ENCODE data around the gene ZNF518B.

The ZNF518B gene, protein sequence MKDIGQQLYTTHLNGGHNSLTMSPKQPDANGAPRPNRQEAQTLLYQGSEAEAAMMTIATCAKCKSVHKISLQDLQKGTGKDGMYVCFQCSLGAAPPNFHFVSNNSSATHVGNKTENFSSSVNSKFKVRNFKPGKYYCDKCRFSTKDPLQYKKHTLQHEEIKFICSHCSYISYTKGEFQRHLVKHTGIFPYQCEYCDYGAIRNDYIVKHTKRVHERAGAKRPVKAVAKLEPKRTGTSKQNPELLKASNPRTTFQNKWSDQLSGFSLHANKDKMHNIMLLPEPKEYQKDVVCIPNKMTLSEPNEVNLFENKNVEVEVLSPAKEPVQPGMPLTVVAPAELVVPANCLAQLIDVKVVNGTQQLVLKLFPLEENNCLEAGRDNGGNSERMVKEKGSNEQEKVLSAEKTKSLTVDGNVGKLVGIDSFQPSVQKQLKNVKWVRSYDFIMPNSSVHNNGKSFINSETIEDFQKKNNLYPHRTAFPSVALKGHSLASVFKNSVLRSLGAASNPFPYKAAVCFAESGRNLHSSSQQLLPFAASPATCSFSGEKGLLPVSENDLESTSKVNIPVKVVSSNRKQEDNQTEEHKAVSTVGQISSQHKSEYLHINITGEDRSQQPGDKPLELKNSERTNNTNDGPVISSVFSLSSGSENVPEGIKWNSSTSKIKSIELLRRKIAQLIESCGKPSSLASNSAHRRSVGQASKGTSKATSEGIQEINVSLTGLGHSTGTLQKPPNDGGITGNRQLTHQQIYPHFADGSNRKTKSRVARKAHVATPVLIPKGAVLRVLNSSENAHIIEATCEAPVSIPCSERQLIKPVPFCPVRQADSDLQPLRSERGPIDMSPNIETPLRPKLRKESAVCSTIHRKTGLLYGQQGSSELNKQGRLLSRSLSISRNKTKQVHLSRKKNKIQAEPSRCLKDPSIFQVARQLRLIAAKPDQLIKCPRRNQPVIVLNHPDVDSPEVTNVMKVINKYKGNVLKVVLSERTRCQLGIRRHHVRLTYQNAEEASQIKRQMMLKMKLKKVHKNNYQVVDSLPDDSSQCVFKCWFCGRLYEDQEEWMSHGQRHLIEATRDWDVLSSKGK

DNA sequence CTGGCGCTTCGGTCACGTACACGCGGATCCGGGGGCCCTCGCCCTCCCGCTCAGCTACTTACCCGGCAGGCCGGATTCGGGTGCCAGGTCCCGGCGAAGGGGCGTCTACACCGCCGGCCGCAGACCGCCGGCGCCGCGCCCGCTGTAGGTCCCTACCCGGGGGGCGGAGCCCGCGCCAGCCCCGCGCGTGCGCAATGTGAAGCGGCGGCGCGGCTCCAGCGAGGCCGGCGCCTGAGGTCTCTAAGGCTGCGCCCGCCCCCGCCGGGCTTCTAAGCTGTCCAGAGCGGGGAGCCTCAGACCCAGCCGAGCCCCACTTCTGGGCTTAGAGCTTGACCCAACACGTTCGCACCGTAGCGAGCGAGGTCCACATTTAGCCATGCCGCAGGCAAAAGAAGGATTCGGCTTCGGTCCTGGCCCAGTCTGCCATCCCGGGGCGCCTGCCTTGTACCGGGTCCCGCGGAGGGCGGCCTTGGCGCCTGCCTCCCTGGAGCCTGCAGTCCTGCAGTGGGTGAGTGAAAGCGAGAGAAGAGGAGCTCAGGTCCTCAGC lies at the start of gene ZNF518B:
TSS of gene ZNF518B (minus strand) at position 172 of the 547 bp plus-strand sequence. CDS start 11,098 bp downstream, outside the sequence.
- no peaks in the 10 kb centered on the region for H3F3A ChIP-seq (ENCODE audit: low read depth)
- no peaks in the 10 kb centered on the region for H3K9me2 ChIP-seq (replicated peaks; ENCODE audit: low read depth, low read length)
- peak within 1 kb of the TSS; percentile 94 for H2AFZ ChIP-seq (ENCODE audit: low read length)
- H3K4me1 ChIP-seq (ENCODE audit: insufficient read depth, low read length, poor library complexity, severe bottlenecking), result peaks cover 30% of the 10 kb centered on the region
- no peaks in the 10 kb centered on the region for H3K27me3 ChIP-seq (ENCODE audit: insufficient read depth, low read length, poor library complexity, severe bottlenecking)
- H3K9ac ChIP-seq (ENCODE audit: low read depth, low read length, poor library complexity, severe bottlenecking), result peak within 1 kb of the TSS; percentile 73
- peak within 1 kb of the TSS; percentile 86 for H3K4me3 ChIP-seq (ENCODE audit: low read length, poor library complexity, severe bottlenecking)
- H3K79me2 ChIP-seq (ENCODE audit: insufficient read depth, low read length), result peaks cover 29% of the 10 kb centered on the region
- H3K36me3 ChIP-seq (ENCODE audit: insufficient read depth, low read length), result peaks cover 6% of the 10 kb centered on the region; the same call in 1 of the 2 replicates
- H3K9me3 ChIP-seq (ENCODE audit: insufficient read depth, low read depth, low read length), result no peaks in the 10 kb centered on the region
- no peak for TF ChIP-seq EZH2phosphoT487 (IDR thresholded peaks at IDR 0.05; ENCODE audit: borderline replicate concordance)
- TF ChIP-seq, protein P1, sequence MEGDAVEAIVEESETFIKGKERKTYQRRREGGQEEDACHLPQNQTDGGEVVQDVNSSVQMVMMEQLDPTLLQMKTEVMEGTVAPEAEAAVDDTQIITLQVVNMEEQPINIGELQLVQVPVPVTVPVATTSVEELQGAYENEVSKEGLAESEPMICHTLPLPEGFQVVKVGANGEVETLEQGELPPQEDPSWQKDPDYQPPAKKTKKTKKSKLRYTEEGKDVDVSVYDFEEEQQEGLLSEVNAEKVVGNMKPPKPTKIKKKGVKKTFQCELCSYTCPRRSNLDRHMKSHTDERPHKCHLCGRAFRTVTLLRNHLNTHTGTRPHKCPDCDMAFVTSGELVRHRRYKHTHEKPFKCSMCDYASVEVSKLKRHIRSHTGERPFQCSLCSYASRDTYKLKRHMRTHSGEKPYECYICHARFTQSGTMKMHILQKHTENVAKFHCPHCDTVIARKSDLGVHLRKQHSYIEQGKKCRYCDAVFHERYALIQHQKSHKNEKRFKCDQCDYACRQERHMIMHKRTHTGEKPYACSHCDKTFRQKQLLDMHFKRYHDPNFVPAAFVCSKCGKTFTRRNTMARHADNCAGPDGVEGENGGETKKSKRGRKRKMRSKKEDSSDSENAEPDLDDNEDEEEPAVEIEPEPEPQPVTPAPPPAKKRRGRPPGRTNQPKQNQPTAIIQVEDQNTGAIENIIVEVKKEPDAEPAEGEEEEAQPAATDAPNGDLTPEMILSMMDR (conservative IDR thresholded peaks at IDR 0.05; ENCODE audit: low read length), result no peak
- H4K20me1 ChIP-seq (ENCODE audit: insufficient read depth, low read length, poor library complexity, severe bottlenecking), result peaks cover 14% of the 10 kb centered on the region
- H3K4me2 ChIP-seq (ENCODE audit: low read depth, low read length, poor library complexity, severe bottlenecking), result peak within 1 kb of the TSS; percentile 96

DNA sequence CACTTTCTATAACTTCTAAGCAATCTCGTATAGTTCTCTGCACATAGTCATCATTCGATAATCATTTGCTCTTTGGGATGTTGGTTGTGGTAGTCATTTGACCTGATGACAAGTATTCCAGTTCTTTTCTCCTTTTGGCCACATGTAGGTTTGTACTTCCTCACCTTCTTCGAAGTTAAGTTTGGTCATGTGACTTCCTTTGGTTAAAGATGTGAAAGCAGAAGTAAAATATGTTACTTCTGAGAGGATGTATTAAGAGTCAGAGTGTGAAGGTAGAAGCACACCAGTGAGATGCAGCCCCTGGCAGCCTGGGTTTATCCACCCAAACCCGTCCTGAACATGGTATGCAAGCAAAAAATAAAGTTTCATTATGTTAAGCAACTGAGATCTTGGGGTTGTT lies 48.9 kb upstream of the ZNF518B start:
- TF ChIP-seq, protein P1 (conservative IDR thresholded peaks at IDR 0.05; ENCODE audit: low read length), result no peak
- TF ChIP-seq EZH2phosphoT487 (IDR thresholded peaks at IDR 0.05; ENCODE audit: borderline replicate concordance), result no peak
- H3K36me3 ChIP-seq (ENCODE audit: insufficient read depth, low read length), result no peaks in the 10 kb centered on the region
- no peak overlapping the region for H2AFZ ChIP-seq (ENCODE audit: low read length)
- no peaks in the 10 kb centered on the region for H3K27me3 ChIP-seq (ENCODE audit: insufficient read depth, low read length, poor library complexity, severe bottlenecking)
- H3K9ac ChIP-seq (ENCODE audit: low read depth, low read length, poor library complexity, severe bottlenecking), result no peak overlapping the region
- peaks cover 7% of the 10 kb centered on the region; the same call in 1 of the 2 replicates for H3K9me3 ChIP-seq (ENCODE audit: insufficient read depth, low read depth, low read length)
- no peaks in the 10 kb centered on the region for H3F3A ChIP-seq (ENCODE audit: low read depth)
- no peaks in the 10 kb centered on the region for H3K79me2 ChIP-seq (ENCODE audit: insufficient read depth, low read length)
- no peak overlapping the region for H3K4me3 ChIP-seq (ENCODE audit: low read length, poor library complexity, severe bottlenecking)
- no peak overlapping the region for H3K4me2 ChIP-seq (ENCODE audit: low read depth, low read length, poor library complexity, severe bottlenecking)
- no peaks in the 10 kb centered on the region for H4K20me1 ChIP-seq (ENCODE audit: insufficient read depth, low read length, poor library complexity, severe bottlenecking)
- H3K4me1 ChIP-seq (ENCODE audit: insufficient read depth, low read length, poor library complexity, severe bottlenecking), result peaks cover 2% of the 10 kb centered on the region
- H3K9me2 ChIP-seq (replicated peaks; ENCODE audit: low read depth, low read length), result no peaks in the 10 kb centered on the region

GRCh38 chr4:10504570-10505179 lies 47.4 kb upstream of the ZNF518B start:
- Histone ChIP-seq H3K9me2 (replicated peaks; ENCODE audit: low read depth, low read length) (no peaks in the 10 kb centered on the region), H4K20me1 (ENCODE audit: insufficient read depth, low read length, poor library complexity, severe bottlenecking) (no peaks in the 10 kb centered on the region), H3K79me2 (ENCODE audit: insufficient read depth, low read length) (no peaks in the 10 kb centered on the region), H3K9ac (ENCODE audit: low read depth, low read length, poor library complexity, severe bottlenecking) (no peak overlapping the region), H3K9me3 (ENCODE audit: insufficient read depth, low read depth, low read length) (peaks cover 7% of the 10 kb centered on the region; the same call in 1 of the 2 replicates), H3K4me1 (ENCODE audit: insufficient read depth, low read length, poor library complexity, severe bottlenecking) (peaks cover 2% of the 10 kb centered on the region), H3K4me2 (ENCODE audit: low read depth, low read length, poor library complexity, severe bottlenecking) (no peak overlapping the region), H3F3A (ENCODE audit: low read depth) (no peaks in the 10 kb centered on the region), H3K4me3 (ENCODE audit: low read length, poor library complexity, severe bottlenecking) (no peak overlapping the region), H2AFZ (ENCODE audit: low read length) (no peak overlapping the region), H3K36me3 (ENCODE audit: insufficient read depth, low read length) (no peaks in the 10 kb centered on the region), H3K27me3 (ENCODE audit: insufficient read depth, low read length, poor library complexity, severe bottlenecking) (no peaks in the 10 kb centered on the region)
- TF ChIP-seq, protein P1 (conservative IDR thresholded peaks at IDR 0.05; ENCODE audit: low read length), result no peak
- no peak for TF ChIP-seq EZH2phosphoT487 (IDR thresholded peaks at IDR 0.05; ENCODE audit: borderline replicate concordance)
